ENCODE results near the gene IQCH.
"Not testable (repeated sequence)": the region's sequence is repeated elsewhere in the genome, so short reads cannot be mapped to it uniquely, and the experiment has no call there.

Gene IQCH

DNA sequence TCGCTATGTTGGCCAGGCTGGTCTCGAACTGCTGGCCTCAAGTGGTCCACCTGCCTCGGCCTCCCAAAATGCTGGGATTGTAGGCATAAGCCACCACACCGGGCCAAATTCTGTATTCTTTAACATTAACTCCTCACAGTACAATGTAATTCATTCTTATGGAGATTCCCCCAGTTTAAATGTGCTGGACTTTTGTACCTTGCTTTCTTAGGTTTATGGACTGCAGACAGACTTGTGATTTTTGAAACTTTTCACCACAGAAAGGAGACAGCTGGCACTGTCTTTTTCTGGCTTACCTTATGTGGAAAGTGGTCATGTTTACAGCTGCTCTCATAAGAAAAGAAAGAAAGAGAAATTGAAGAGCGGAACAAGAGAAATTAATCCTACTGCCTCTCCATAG, 103.8 kb downstream of the IQCH start:
- DNase-seq (ENCODE audit: low read depth in 2 of 2), result no peak

DNA sequence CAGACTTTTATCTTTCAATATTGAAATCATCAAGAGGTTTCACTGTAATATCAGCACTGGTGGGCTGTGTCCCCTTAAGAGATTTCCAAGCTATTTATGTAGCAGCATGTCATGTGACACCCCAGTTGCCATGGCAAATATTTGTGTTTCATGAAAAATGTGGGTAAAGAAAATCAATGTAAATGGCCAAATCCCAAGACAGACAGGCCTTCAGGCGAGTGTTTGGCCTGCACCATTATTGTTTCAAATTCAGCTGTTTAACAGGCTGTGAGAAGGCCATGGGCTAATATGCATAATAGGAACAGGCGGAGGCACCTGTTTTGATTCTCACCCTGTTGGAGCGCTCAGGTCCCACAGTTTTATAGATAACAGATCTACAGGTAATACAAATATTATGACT, 104.2 kb downstream of the IQCH start:
- no peak for DNase-seq (ENCODE audit: low read depth in 2 of 2)

DNA sequence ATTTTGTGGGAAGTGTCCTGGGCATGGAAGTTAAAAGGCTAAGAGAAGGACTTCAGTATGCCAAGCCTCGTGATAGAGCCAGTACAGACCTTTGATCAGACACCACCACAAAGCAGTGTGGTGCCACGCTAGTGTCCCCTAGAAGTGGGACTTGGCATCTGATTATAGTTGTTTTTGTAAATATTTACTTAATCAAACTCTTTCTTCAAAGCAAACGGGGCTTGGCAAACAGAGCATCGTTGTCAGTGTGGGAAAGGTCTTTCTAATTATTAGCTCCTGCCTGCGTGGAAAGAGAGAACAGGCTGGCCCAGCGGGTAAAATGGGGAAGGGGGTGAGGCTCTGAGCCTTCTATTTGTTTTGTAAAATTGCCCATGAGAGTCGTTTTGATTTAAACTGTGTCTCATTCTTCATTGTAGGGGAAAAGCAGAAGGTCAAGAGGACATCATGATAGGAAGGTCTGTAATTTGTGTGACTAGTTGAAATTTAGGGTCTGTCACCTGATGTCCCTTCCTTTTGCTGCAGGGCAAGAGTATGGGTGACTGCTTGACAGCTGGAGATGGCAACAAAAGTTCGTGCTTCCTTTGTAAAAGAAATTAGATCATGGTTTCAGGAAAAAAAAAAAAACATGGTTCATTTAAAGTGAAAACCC, 105.0 kb downstream of the IQCH start:
- DNase-seq (ENCODE audit: low read depth in 2 of 2), result no peak

DNA sequence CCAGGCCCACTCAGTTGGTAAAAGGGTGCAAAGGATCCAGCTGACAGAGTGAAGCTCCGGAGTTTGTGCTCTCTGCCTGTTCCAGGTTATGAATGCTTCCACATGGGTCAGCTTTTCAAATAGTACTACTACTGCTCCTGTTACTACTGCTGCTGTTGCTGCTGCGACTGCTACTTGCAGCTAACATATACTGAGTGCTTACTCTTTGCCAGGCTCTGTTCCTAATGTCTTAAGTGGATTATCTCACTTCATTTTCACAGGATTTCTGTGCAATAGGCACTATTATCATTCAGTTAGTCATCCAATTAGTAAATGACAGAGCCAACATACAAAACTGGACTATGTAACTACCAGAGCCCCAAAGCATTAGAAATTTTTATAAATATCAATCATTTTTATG, 106.5 kb downstream of the IQCH start:
- DNase-seq (ENCODE audit: low read depth in 2 of 2), result no peak

DNA sequence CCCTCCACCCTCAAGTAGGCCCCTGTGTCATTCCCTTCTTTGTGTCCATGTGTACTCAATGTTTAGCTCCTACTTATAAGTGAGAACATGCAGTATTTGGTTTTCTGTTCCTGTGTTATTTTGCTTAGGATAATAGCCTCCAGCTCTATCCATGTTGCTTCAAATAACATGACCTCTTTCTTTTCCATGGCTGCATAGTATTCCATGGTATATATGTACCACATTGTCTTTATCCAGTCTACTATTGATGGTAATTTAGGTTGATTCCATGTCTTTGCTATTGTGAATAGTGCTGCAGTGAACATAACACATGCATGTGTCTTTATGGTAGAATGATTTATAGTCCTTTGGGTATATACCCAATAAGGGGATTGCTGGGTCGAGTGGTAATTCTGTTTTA, 109.1 kb downstream of the IQCH start:
- not testable (repeated sequence) for DNase-seq (ENCODE audit: low read depth in 2 of 2)

- DNase-seq (ENCODE audit: low read depth in 2 of 2), result no peak
Measured at GRCh38 chr15:67365994-67366393, 111.4 kb downstream of the IQCH start.

DNA sequence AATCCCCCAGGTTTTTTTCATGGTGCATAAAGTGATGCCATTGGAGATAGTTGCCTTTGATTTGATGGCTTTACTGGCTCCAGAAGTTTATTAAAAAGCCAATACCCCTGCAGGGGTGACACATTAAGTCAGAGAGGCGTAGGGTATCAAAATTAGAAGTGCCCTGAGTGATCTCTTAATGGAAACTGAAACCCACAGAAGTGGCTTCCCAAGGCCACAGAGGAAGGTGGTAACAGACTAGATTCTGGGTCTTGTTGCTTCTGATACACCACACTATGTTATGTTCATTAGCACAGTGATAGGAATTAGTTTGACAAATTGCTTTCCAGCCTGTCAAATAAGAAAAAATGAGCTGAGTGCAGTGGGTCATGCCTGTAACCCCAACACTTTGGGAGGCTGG, 112.3 kb downstream of the IQCH start:
- DNase-seq (ENCODE audit: low read depth in 2 of 2), result no peak

DNA sequence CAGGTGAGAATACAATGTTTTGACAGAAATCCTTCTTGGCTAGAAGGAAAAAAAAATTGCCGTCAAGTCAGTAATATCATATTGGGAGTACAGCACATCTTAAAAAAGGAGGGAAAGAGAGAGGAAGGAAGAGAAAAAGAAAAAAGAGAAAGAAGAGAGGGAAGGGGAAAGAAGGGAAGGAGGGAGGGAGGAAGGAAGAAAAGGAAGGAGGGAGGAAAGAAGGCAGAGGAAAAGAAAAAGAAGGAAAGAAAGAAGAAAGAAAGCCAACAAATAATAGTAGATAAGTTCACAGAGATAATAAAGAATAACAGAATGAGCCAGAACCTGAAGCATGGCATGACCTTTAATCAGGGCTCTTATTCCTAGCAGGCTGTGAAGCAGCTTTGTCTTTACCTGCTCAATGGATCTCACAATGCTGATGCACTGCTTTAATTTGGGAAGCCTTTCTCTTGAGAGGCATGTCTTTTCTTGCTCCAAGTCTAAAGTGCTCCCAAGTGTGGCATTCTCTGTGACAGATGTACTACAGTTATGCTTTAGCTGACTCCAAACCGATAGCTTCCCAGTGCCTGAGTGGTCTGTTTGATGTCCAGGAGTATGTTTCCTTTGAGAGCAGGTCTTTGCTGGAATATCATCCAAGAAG, 114.9 kb downstream of the IQCH start:
- DNase-seq (ENCODE audit: low read depth in 2 of 2), result no peak

GRCh38 chr15:67370206-67370954, 115.8 kb downstream of the IQCH start:
- no peak for DNase-seq (ENCODE audit: low read depth in 2 of 2)

GRCh38 chr15:67372543-67372942, 118.0 kb downstream of the IQCH start:
- no peak for DNase-seq (ENCODE audit: low read depth in 2 of 2)

DNA sequence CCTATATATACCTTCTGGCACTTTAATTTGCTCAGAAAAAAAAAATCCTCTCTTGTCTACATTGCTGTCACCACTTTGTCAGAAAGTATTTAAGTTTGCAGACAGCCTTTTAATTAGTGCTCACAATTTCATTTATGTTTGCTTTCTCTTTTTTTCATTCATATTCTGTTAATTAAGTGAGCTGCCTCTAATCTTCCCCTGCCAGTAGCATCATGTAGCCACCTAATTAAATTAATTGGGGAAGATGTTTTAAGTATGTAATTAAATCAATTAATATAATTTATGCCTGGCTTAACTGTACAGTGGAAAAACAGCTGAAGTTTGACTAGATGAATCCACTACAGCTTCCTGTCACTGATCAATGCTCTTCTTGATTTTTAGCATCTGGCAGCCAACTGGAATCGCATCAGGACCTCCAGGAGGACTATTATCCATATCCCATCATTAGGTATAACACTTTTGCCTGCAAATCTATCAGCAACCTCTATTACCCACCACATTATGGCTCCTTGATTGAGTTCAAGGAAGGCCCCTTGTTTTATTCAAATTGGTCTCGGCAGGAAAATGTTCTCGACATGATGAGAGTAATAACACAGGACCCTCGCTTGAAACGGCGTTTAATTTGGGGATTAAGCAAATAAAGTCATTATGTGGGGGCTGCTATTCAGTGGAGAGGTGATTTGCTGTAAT, 118.5 kb downstream of the IQCH start:
- no peak for DNase-seq (ENCODE audit: low read depth in 2 of 2)

DNA sequence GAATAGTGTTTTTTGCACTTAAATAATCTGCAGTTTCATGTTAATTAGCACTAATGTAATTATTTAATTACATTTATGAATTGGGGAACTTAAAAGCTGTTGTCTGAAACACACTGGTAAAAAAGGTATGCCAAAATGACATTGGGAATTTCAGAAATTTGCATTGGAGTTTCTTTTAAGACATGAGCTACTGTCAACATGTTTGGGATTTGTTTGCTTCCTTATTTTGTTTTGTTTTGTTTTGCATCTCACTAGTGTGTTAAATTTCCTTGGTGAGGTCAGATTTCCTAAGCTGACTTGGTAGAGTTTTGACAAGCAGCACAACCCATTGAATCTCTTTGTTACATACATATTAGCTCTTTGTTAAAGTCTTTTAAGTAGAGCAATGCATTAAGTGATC, 119.4 kb downstream of the IQCH start:
- no peak for DNase-seq (ENCODE audit: low read depth in 2 of 2)

- DNase-seq (ENCODE audit: low read depth in 2 of 2), result no peak
Measured at GRCh38 chr15:67379530-67379929, 124.9 kb downstream of the IQCH start.

DNA sequence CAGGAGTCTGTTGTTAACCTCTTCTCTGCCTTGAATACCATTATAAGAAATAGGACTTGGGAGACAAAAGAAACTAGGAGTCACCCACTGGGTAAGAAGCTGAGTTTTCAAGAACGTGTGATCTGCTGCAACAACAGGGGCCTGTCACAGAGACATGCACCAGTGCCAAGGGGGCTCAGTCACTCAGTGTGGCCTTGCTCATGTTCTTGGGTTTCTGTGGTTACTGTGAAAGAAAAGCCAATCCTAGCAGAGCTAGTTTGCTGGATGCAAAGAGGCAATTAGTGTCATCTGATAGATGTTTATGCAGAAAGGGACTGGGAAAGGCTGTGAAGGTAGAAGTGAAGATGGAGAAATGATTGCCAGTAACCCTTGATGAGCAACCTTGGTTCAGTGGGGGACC, 126.3 kb downstream of the IQCH start:
- no peak for DNase-seq (ENCODE audit: low read depth in 2 of 2)

DNA sequence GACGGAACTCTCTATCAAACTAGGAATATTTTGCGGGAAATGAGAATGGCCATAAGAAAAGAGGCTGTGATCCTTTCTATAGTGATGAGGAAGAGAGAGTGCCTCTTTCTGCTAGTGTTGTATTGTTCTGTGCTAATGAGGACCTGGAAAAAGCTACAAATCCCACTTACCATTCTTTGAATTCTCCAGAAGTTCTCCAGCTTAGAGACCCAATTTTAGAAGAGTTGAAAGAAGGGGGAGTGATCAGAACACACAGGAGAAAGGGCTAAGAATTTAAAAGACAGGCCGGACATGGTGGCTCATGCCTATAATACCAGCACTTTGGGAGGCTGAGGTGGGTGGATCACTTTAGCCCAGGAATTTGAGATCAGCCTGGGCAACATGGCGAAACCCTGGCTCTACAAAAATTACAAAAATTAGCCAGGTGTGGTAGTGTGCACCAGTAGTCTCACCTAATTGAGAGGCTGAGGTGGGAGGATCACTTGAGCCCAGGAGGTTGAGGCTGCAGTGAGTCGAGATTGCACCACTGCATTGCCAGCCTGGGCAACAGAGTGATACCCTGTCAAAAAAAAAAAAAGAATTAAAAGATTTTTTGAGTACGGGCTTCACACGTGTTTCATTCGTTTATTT, 126.9 kb downstream of the IQCH start:
- DNase-seq (ENCODE audit: low read depth in 2 of 2), result no peak

GRCh38 chr15:67382723-67383122, 128.1 kb downstream of the IQCH start:
- DNase-seq (ENCODE audit: low read depth in 2 of 2), result no peak

DNA sequence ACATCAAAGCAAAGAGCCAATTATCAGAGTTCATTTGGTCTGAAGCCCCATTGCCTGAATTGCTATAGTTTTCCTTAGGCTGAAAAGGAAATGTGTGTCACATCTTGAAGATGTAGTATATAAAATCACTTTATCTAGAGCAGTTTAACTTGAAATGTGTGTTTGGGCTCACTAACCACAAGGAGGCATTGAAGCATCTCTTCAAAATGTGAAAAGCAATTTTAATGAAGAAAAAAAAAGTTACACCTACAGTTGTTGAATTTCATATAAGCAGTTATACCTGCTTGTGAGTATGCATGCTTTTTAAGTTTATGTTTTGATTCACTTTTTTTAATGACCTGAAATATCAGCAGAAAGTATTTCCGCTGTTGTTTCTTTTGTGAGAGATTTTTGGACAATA, 129.3 kb downstream of the IQCH start:
- DNase-seq (ENCODE audit: low read depth in 2 of 2), result no peak

DNA sequence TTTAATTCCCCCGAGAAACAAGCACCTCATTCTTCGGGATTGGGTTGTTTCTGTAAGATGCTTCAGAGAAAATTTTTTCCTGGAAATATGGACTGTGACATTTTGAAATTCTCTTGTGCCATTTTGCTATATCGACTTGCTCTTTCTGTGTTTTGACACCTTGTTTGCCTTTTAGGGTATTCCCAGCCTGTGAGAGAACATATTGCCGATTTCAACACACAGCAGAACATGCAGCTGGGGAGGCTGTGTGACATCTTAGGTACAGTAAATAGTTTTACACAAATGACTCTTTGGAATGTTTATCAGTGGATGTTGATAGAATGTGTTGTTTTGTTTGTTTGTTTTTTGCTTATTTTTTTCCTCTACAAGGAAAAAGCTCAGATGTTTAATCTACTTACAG, 130.2 kb downstream of the IQCH start:
- no peak for DNase-seq (ENCODE audit: low read depth in 2 of 2)

DNA sequence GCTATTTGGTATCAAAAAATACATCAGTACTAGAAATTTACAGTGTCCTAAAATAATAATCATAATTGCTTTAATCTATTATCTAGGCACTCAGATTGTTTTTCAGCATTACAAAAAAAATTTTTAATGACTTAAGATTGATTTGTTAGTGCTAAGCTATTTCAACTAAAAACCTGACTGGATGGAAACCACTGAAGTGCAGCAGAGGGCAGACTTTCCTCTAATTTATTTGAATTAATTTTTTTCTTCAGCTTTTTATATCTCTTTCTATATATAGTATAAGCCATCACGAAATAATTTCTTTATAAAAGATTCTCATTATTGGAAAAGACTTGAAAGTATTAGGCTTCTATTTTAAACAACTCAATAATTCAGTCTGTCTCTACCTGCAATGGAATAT, 131.4 kb downstream of the IQCH start:
- no peak for DNase-seq (ENCODE audit: low read depth in 2 of 2)

DNA sequence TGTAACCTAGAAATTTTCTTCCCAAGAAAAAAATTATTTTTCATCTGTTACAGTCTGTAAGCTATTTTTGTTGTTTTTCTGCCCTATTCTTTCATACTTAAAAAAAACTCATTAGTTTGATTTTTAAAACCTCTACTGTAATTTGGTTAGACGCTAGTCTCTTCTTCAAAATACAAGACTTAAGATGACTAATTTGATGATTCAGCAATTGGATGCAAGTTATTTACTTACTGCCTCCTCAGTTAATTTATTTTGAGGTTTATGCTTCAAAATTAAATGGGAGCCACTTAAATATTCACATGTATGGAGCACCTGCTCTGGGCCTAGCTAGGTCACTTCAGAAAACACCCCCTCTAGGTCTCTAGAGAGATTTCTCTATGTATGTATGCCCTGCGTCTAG, 132.4 kb downstream of the IQCH start:
- DNase-seq (ENCODE audit: low read depth in 2 of 2), result no peak

GRCh38 chr15:67389975-67390374, 135.4 kb downstream of the IQCH start:
- DNase-seq (ENCODE audit: low read depth in 2 of 2), result no peak
